HFF-Myc (cell line): ENCODE data around the gene NCMAP.

ENCODE experiments used
- DNase-seq: peaks from one replicate; pipeline ENCODE4 v3.0.0-alpha.2; 2011; ENCODE audit warnings: low read depth; ENCODE audit errors: extremely low read depth
- H3K4me3 ChIP-seq: replicated peaks from 2 replicates; pipeline ENCODE4 v1.5.1; 2011; ENCODE audit warnings: low read depth, mild to moderate bottlenecking, control low read depth, low read length
- TF ChIP-seq, protein P1 (sequence below): IDR thresholded peaks from 2 replicates; pipeline ENCODE4 v1.5.1; 2012; ENCODE audit warnings: mild to moderate bottlenecking, low read depth, low read length, control low read depth; ENCODE audit errors: missing control alignments

NCMAP gene

GRCh38 chr1:24596401-24596880 is 40.6 kb downstream of the NCMAP start:
- TF ChIP-seq, protein P1, sequence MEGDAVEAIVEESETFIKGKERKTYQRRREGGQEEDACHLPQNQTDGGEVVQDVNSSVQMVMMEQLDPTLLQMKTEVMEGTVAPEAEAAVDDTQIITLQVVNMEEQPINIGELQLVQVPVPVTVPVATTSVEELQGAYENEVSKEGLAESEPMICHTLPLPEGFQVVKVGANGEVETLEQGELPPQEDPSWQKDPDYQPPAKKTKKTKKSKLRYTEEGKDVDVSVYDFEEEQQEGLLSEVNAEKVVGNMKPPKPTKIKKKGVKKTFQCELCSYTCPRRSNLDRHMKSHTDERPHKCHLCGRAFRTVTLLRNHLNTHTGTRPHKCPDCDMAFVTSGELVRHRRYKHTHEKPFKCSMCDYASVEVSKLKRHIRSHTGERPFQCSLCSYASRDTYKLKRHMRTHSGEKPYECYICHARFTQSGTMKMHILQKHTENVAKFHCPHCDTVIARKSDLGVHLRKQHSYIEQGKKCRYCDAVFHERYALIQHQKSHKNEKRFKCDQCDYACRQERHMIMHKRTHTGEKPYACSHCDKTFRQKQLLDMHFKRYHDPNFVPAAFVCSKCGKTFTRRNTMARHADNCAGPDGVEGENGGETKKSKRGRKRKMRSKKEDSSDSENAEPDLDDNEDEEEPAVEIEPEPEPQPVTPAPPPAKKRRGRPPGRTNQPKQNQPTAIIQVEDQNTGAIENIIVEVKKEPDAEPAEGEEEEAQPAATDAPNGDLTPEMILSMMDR = no peak
- no peak for DNase-seq
- H3K4me3 ChIP-seq = no peak overlapping the region

DNA sequence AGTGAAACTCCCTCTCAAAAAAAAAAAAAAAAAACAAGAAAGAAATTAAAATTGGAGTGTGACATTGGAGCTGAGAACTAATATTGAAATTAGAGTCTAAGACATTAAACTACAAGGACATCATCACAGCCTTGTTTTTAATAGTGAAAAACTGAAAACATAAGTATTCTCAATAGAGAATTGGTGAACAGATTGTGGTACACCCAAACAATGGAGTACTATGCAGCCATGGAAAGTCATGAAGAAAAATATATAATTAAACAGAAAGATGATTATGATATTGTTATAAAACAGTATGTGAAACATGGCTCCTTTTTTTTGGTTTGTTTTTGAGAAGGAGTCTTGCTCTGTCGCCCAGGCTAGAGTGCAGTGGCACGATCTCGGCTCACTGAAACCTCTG is 43.4 kb downstream of the NCMAP start:
- no peak overlapping the region for H3K4me3 ChIP-seq
- no peak for DNase-seq
- TF ChIP-seq, protein P1 = no peak

- no peak for DNase-seq
- H3K4me3 ChIP-seq = no peak overlapping the region
- TF ChIP-seq, protein P1 = no peak
Measured at GRCh38 chr1:24600551-24600950, 44.7 kb downstream of the NCMAP start.

- TF ChIP-seq, protein P1 = no peak
- DNase-seq = no peak
- H3K4me3 ChIP-seq = no peak overlapping the region
Measured at GRCh38 chr1:24605534-24606295, 49.8 kb downstream of the NCMAP start.

DNA sequence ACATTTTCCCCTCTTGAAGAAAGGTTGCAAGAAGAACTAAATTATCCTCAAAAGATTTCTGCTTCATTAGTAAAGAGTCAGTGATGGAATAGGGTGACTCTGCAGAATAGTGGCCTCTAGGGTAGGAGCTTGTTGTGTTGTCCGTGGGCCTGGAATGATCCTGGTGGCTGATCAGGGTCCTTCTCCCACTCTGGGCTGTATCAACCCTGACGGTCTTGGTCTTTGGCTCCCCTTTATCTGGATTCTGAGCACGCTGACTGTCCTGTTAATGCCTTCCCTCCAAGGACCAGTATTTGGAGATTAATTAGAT is 50.4 kb downstream of the NCMAP start:
- no peak overlapping the region for H3K4me3 ChIP-seq
- no peak for DNase-seq
- TF ChIP-seq, protein P1 = no peak

- DNase-seq = no peak
- H3K4me3 ChIP-seq = no peak overlapping the region
Measured at GRCh38 chr1:24606621-24607020, 50.7 kb downstream of the NCMAP start.

More at GRCh38 chr1:24606621-24607020, 50.7 kb downstream of the NCMAP start:
- TF ChIP-seq, protein P1 = no peak
